Omental fat pad (tissue), 4 donors: ENCODE measurements around the gene MET. TPM values are rescaled to one million over a fixed set of nuclear protein-coding genes. Genes with fewer than 3 reads are reported as not detected.
"Not testable (repeated sequence)": the region's sequence is repeated elsewhere in the genome, so short reads cannot be mapped to it uniquely, and the experiment has no call there.

Experiments
- ATAC-seq: fragments of 150-250 bp; one replicate; pipeline ENCODE4 v1.9.1; 2016; ENCODE audit warnings: mild to moderate bottlenecking, moderate library complexity; ENCODE audit not compliant: low FRiP score
- DNase-seq: peaks from one replicate; pipeline ENCODE4 v3.0.0-alpha.2; 2019; ENCODE audit warnings: low spot score
- CTCF ChIP-seq, 3 donors: fragments of 450-650 bp; IDR thresholded peaks; one replicate each; pipeline ENCODE4 v1.5.1; 2016 to 2017; ENCODE audit warnings: antibody characterized with exemption in 3 of 3, mild to moderate bottlenecking in 3 of 3, moderate library complexity in 2 of 3
- total RNA-seq, 4 donors: library from RNA; depleted of rRNA; stranded (reverse); fragments of >200 nt; gene quantifications; one replicate each; pipeline ENCODE4 v1.1.0, GENCODE V29; 2016

MET gene
- total RNA-seq, 4 donors from 2014 or later = 24.9 to 92.4 (median 54.4) TPM

DNA sequence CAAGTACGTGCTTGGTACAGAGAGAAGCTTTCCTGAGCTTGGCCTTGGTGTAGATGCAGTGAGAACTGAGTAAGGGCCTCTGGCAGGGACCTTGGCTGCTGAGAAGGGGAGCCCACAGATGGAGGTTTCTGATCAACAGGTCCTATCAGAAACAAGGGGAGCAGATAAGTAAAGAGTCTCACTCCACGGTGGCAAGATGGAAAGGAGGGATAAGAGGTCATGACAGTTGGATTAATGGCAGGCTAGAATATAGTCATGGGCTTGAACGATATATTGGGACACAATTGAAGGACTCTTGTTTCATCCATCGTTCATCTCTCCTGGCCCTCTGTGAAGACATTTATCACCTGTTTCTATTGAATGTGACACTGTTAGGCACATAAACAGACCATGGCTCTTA is 41.5 kb downstream of the MET start:
- no peak for TF ChIP-seq CTCF (IDR thresholded peaks at IDR 0.05)
- no peak for ATAC-seq
- DNase-seq = no peak

DNA sequence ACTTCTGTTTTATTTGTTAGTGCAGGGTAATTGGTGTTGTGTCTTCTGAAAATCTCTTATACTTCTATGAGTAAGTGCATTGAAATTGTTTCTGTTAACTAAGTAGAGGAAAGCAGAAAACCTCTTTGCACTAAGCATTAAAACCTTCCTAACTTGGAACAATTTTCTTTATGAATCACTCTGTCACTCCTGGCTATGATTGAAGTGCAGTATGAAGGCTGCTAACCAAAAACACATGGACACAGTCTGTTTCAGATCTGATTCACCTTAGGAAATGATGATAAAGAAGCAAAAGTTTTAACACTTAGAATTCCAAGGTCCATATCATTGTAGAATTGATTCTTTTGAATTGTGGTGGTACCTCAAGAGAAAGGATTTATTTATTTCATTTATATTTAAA is 41.9 kb downstream of the MET start:
- ATAC-seq (no peak), DNase-seq (no peak)
- TF ChIP-seq CTCF (IDR thresholded peaks at IDR 0.05) = no peak

GRCh38 chr7:116715077-116715476 is 43.1 kb downstream of the MET start:
- DNase-seq (no peak), ATAC-seq (no peak)
- TF ChIP-seq CTCF (IDR thresholded peaks at IDR 0.05) = no peak

- no peak for DNase-seq
- ATAC-seq = no peak
- TF ChIP-seq CTCF (IDR thresholded peaks at IDR 0.05) = no peak
Measured at GRCh38 chr7:116717137-116717536, 45.1 kb downstream of the MET start.

- not testable (repeated sequence) for DNase-seq, ATAC-seq
Measured at GRCh38 chr7:116723959-116724529, 52.0 kb downstream of the MET start.

DNA sequence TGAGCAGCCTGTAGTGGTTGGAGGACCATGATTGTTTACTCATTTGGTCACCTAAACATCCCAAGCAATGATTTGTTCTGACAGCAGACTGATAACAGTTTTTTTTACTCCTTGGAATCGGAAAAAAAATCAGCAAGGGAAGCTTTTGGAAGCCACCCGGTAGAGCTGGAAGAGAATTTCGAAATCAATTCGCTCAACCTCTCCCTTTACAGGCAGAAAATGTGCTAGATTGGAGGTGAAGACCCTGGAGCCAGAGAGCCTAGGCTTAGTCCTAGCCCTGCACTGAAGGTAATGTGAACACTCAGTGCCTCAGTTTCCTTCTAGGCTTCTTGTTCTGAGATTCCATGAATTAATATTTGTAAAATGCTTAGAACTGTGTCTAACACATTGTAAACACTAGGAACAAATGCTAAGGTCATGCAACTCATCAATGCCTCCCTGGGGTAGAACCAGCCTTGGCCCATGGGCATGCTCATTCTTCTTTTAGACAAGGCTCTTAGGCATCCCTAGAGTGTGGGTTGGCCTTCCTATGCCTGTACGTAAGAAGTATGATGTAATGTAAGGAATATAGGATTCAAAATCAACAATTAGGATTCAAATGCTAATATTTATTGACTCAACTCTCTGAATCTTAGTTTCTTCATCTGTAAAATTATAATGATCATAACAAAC is 52.7 kb downstream of the MET start:
- no peak for ATAC-seq
- no peak for TF ChIP-seq CTCF (IDR thresholded peaks at IDR 0.05)
- no peak for DNase-seq

DNA sequence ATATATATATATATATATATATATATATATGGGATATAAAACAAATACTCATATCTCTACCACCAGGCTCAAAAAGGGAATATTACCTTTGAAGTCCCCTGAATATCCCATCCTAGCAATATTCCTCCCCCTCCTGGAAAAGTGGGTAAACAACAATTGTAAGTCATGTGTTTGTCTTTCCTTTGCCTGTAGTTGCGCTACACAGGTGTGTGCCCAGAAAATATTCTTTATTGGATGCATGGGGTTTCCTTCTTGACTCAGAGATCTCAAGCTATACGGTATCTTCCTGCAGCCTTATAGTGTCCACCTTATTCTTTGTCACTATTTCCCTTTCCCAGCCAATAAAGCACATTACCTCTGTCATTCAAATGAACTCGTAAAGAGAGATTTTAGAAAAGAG is 54.2 kb downstream of the MET start:
- DNase-seq (no peak), ATAC-seq (no peak)
- no peak for TF ChIP-seq CTCF (IDR thresholded peaks at IDR 0.05)
